Body of pancreas (tissue), 4 donors: Measurements from ENCODE around the gene AOAH.

Experiments
- CTCF ChIP-seq, 7 experiments: fragments of 450-650 bp in 4 of 7; fragments of 200-600 bp in 3 of 7; sonication (generic) in 3 of 7; IDR thresholded peaks; one replicate each; pipeline ENCODE4 v1.5.1; 2016 to 2019; ENCODE audit warnings: antibody characterized with exemption in 7 of 7
- POLR2A ChIP-seq, 3 donors: fragments of 450-650 bp; IDR thresholded peaks; one replicate each; pipeline ENCODE4 v1.6.1; 2016; ENCODE audit warnings: antibody characterized with exemption in 3 of 3, mild to moderate bottlenecking in 2 of 3

GRCh38 chr7:36766451-36766850 is 42.2 kb upstream of the AOAH start:
- TF ChIP-seq CTCF (IDR thresholded peaks at IDR 0.05), result no peak
- TF ChIP-seq POLR2A (IDR thresholded peaks at IDR 0.05), result no peak
